GM19043 (cell line): ENCODE measurements around the gene TMOD2.
A peak's percentile ranks its signal among the peaks of the same experiment; 100 is the strongest.

Experiments used
- ATAC-seq: cut with Tn5 transposase; IDR thresholded peaks from one replicate; pipeline ENCODE4 v1.9.1; 2021; ENCODE audit warnings: low read depth; ENCODE audit not compliant: unreplicated experiment

Gene TMOD2

GRCh38 chr15:51809457-51809856 is 58.1 kb downstream of the TMOD2 start:
- no peak for ATAC-seq

GRCh38 chr15:51812598-51812997 is 61.2 kb downstream of the TMOD2 start:
- ATAC-seq, result no peak

GRCh38 chr15:51814606-51815005 is 63.2 kb downstream of the TMOD2 start:
- no peak for ATAC-seq

GRCh38 chr15:51816611-51817010 is 65.2 kb downstream of the TMOD2 start:
- no peak for ATAC-seq

- ATAC-seq, result no peak
These were observed 66.8 kb downstream of the TMOD2 start for GRCh38 chr15:51818150-51818549.

- no peak for ATAC-seq
These were observed 74.3 kb downstream of the TMOD2 start for GRCh38 chr15:51825698-51826097.

GRCh38 chr15:51828621-51829375 is 77.4 kb downstream of the TMOD2 start:
- no peak for ATAC-seq

- ATAC-seq, result peak; percentile 81
These were observed 78.2 kb downstream of the TMOD2 start, which contains the start of gene TMOD3 for GRCh38 chr15:51829376-51830275. Gene TMOD3 (plus strand): TSS chr15:51829653. CDS start chr15:51862885, 33,232 bp downstream.

GRCh38 chr15:51830276-51830806 is 78.9 kb downstream of the TMOD2 start:
- no peak for ATAC-seq

GRCh38 chr15:51833772-51834171 is 82.4 kb downstream of the TMOD2 start:
- no peak for ATAC-seq

- ATAC-seq, result peak; percentile 74
These were observed 86.4 kb downstream of the TMOD2 start for GRCh38 chr15:51837792-51838251.

- ATAC-seq, result peak; percentile 11
These were observed 86.9 kb downstream of the TMOD2 start for GRCh38 chr15:51838270-51838669.

GRCh38 chr15:51840692-51841091 is 89.3 kb downstream of the TMOD2 start:
- ATAC-seq, result no peak

- ATAC-seq, result no peak
These were observed 90.1 kb downstream of the TMOD2 start for GRCh38 chr15:51841406-51842040.

GRCh38 chr15:51842265-51842664 is 90.9 kb downstream of the TMOD2 start:
- ATAC-seq, result no peak

GRCh38 chr15:51842852-51843737 is 91.7 kb downstream of the TMOD2 start:
- peak; percentile 64 for ATAC-seq

- ATAC-seq, result no peak
These were observed 93.5 kb downstream of the TMOD2 start for GRCh38 chr15:51844747-51845426.

- ATAC-seq, result no peak
These were observed 94.7 kb downstream of the TMOD2 start for GRCh38 chr15:51846066-51846462.
